Keratinocyte (primary cell): Measurements from ENCODE around the gene CDC14B.
"Not testable (repeated sequence)": the region's sequence is repeated elsewhere in the genome, so short reads cannot be mapped to it uniquely, and the experiment has no call there.

ENCODE experiments used
- CTCF ChIP-seq, 3 experiments: IDR thresholded peaks in 1 of 3; conservative IDR thresholded peaks in 1 of 3; optimal IDR thresholded peaks in 1 of 3; 2 replicates in 2 of 3; 3 replicates in 1 of 3; pipeline versions ENCODE3 to v1.5.1; 2011; ENCODE audit warnings: low read length in 3 of 3, mild to moderate bottlenecking in 3 of 3, moderate library complexity in 2 of 3, control low read depth in 1 of 3, inconsistent platforms in 1 of 3; ENCODE audit not compliant: insufficient read depth in 2 of 3; ENCODE audit errors: extremely low read depth in 1 of 3
- EZH2 ChIP-seq: IDR thresholded peaks from one replicate; pipeline ENCODE4 v1.6.1; 2012; ENCODE audit warnings: inconsistent platforms, mild to moderate bottlenecking, low read length, moderate library complexity

DNA sequence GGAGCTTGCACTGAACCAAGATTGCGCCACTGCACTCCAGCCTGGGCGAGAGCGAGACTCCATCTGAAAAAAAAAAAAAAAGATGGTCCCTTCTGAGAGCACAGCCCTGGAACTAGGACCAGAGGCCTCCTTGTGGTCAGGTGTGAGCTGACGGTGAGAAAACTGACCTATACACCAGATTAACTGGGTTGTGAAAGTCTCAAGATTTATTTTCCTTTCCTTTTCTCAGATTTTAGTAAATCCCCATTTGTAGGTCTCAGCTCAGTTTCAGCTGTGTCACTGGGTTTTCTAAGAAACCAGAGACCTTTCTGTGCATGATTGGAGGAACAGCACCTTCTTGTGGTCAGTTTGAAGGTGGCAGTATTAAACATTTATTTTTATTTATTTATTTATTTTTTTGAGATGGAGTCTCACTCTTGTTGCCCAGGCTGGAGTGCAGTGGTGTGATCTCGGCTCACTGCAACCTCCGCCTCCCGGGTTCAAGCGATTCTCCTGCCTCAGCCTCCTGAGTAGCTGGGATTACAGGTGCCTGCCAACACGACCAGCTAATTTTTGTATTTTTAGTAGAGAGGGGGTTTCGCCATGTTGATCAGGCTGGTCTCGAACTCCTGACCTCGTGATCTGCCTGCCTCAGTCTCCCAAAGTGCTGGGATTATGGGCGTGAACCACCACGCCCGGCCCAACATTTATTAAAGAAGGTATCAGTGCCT, 47.2 kb upstream of the CDC14B start:
- TF ChIP-seq CTCF (optimal IDR thresholded peaks at IDR 0.05 in 1 of 3, IDR thresholded peaks at IDR 0.05 in 1 of 3, conservative IDR thresholded peaks at IDR 0.05 in 1 of 3; ENCODE audit: extremely low read depth in 1 of 3, insufficient read depth in 2 of 3, low read length in 3 of 3) = peak; percentile 30 to 63 (median 55)
- not testable (repeated sequence) for TF ChIP-seq EZH2
